HEK293 (cell line): ENCODE results near the gene MYORG.
"Not testable (repeated sequence)": the region's sequence is repeated elsewhere in the genome, so short reads cannot be mapped to it uniquely, and the experiment has no call there.

Experiments used
- CTCF ChIA-PET: fragments of 350-600 bp; formaldehyde crosslinking; extraction: SDS; loops from one replicate; lab custom pipeline; 2021; ENCODE audit warnings: antibody characterized with exemption; lab: Yijun Ruan, JAX
- POLR2A ChIA-PET: fragments of 300-600 bp; formaldehyde crosslinking; extraction: SDS; loops from one replicate; lab custom pipeline; 2020; ENCODE audit warnings: antibody characterized with exemption, inconsistent platforms; lab: Yijun Ruan, JAX
- H3K27ac ChIP-seq: fragments of 200-500 bp; sonication (Bioruptor generic); 2 replicates; pipeline ENCODE4 v1.5.1; 2014; ENCODE audit warnings: low read depth, low read length, control low read depth, inconsistent platforms; ENCODE audit errors: extremely low read depth
- H3K36me3 ChIP-seq, 2 experiments: fragments of 200-500 bp in 1 of 2; sonication (Bioruptor generic) in 1 of 2; 1 replicate in 1 of 2; 2 replicates in 1 of 2; pipeline ENCODE4 v1.5.1; 2014 to 2017; ENCODE audit warnings: inconsistent platforms in 2 of 2, low read length in 2 of 2; ENCODE audit not compliant: control insufficient read depth in 2 of 2, insufficient read depth in 1 of 2
- H3K4me1 ChIP-seq: fragments of 200-500 bp; sonication (Bioruptor generic); 2 replicates; pipeline ENCODE4 v1.5.1; 2014; ENCODE audit warnings: mild to moderate bottlenecking, low read length, inconsistent platforms; ENCODE audit not compliant: control insufficient read depth, insufficient read depth
- H3K4me3 ChIP-seq: 2 replicates; pipeline ENCODE4 v1.5.1; 2011; ENCODE audit warnings: low read depth, mild to moderate bottlenecking, control low read depth, low read length, moderate library complexity
- H3K9me3 ChIP-seq: fragments of 200-500 bp; sonication (Bioruptor generic); 2 replicates; pipeline ENCODE4 v1.5.1; 2014; ENCODE audit warnings: low read depth, low read length, inconsistent platforms; ENCODE audit not compliant: control insufficient read depth, insufficient read depth
- BCL11B ChIP-seq: fragments of 450-650 bp; formaldehyde crosslinking; IDR thresholded peaks from 2 replicates; pipeline ENCODE4 v1.5.1; 2016; ENCODE audit warnings: low read depth, missing biosample characterization, missing genetic modification characterization
- KLF10 ChIP-seq: fragments of 450-650 bp; IDR thresholded peaks from 2 replicates; pipeline ENCODE4 v1.5.1; 2018; ENCODE audit warnings: missing biosample characterization, mild to moderate bottlenecking, missing genetic modification characterization
- SP2 ChIP-seq: fragments of 450-650 bp; formaldehyde crosslinking; IDR thresholded peaks from 2 replicates; pipeline ENCODE4 v1.5.1; 2016; ENCODE audit warnings: missing biosample characterization, missing genetic modification characterization
- WT1 ChIP-seq: fragments of 450-650 bp; formaldehyde crosslinking; IDR thresholded peaks from 2 replicates; pipeline ENCODE4 v1.5.1; 2016; ENCODE audit warnings: missing biosample characterization, missing genetic modification characterization
- ZNF221 ChIP-seq: fragments of 450-650 bp; formaldehyde crosslinking; IDR thresholded peaks from 2 replicates; pipeline ENCODE4 v1.5.1; 2017; ENCODE audit warnings: missing biosample characterization, missing genetic modification characterization, borderline replicate concordance
- ZNF433 ChIP-seq: fragments of 450-650 bp; formaldehyde crosslinking; IDR thresholded peaks from 2 replicates; pipeline ENCODE4 v1.5.1; 2016; ENCODE audit warnings: missing biosample characterization, missing genetic modification characterization, low read depth
- ZNF548 ChIP-seq: fragments of 450-650 bp; formaldehyde crosslinking; IDR thresholded peaks from 2 replicates; pipeline ENCODE4 v1.5.1; 2016; ENCODE audit warnings: missing biosample characterization, missing genetic modification characterization
- ZNF654 ChIP-seq: fragments of 450-650 bp; formaldehyde crosslinking; IDR thresholded peaks from 2 replicates; pipeline ENCODE4 v1.5.1; 2016; ENCODE audit warnings: low read depth, missing biosample characterization, missing genetic modification characterization
- TF ChIP-seq, protein P1 (sequence below): fragments of 450-650 bp; formaldehyde crosslinking; IDR thresholded peaks from 2 replicates; pipeline ENCODE4 v1.5.1; 2016; ENCODE audit warnings: missing biosample characterization, missing genetic modification characterization
- TF ChIP-seq, protein P2 (sequence below): fragments of 450-650 bp; formaldehyde crosslinking; IDR thresholded peaks from 2 replicates; pipeline ENCODE4 v1.5.1; 2016; ENCODE audit warnings: missing biosample characterization, missing genetic modification characterization
- TF ChIP-seq, protein P3 (sequence below): fragments of 450-650 bp; formaldehyde crosslinking; optimal IDR thresholded peaks from 2 replicates; pipeline ENCODE3; 2016; ENCODE audit warnings: missing biosample characterization, mild to moderate bottlenecking, missing genetic modification characterization
- TF ChIP-seq, protein P4 (sequence below): fragments of 450-650 bp; formaldehyde crosslinking; IDR thresholded peaks from 2 replicates; pipeline ENCODE4 v1.5.1; 2016; ENCODE audit warnings: missing biosample characterization, missing genetic modification characterization

MYORG gene

DNA sequence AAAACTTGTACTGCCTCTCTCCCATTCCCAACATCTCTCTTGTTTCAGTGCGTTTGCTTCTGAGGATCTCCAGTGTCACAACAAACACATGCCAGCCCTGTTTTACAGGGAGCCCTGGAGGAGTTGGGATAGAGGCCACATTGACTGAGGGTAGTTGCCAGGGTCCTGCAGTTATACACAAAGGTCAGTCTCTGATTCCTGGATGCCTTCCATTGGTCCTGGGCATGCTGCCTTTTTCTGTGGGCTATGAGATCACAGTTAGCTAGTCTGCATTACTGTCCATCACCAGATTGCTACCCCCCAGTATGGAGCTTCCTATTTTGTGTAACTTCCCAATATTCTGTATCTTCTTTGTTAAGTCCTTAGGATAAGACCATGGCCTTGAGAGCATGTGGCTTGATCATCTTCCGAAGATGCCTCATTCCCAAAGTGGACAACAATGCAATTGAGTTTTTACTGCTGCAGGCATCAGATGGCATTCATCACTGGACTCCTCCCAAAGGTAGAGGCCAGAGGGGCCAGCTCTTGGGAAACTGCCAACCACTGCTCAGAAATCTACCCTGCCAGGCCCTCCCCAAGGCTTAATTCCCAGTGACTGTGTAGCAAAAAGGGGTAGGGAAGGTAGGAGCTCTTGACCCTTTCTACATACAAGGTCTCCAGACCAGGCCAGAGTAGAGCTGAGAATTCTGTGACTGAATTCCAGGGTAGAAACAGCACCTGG, 37.9 kb downstream of the MYORG start (continued):
- TF ChIP-seq KLF10 = no peak
- no peak for TF ChIP-seq ZNF433 (tag by site-specific recombination)
- no peak for TF ChIP-seq SP2 (tag by site-specific recombination)
- TF ChIP-seq, protein P1, sequence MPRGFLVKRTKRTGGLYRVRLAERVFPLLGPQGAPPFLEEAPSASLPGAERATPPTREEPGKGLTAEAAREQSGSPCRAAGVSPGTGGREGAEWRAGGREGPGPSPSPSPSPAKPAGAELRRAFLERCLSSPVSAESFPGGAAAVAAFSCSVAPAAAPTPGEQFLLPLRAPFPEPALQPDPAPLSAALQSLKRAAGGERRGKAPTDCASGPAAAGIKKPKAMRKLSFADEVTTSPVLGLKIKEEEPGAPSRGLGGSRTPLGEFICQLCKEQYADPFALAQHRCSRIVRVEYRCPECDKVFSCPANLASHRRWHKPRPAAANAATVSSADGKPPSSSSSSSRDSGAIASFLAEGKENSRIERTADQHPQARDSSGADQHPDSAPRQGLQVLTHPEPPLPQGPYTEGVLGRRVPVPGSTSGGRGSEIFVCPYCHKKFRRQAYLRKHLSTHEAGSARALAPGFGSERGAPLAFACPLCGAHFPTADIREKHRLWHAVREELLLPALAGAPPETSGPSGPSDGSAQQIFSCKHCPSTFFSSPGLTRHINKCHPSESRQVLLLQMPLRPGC (tag by site-specific recombination) = no peak
- no peak for TF ChIP-seq ZNF221 (tag by site-specific recombination)
- TF ChIP-seq, all 188 proteins: peak for 0

DNA sequence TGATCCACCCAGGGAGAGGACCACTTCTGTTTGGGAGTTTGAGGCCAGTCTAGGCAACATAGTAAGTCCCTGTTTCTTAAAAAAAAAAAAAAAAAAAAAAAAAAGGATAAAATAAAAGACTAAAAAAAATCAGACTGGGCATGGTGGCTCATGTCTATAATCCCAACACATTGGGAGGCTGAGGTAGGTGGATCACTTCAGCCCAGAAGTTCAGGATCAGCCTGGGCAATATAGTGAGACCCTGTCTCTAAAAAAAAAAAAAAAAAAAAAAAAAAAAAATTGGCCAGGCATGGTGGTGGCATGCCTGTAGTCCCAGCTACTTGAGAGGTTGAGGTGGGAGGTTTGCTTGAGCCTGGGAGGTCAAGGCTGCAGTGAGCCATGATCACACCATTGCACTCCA, 38.6 kb downstream of the MYORG start:
- H3K9me3 ChIP-seq, H3K4me3 ChIP-seq, H3K4me1 ChIP-seq, POLR2A ChIA-PET, H3K27ac ChIP-seq: not testable (repeated sequence)
- TF ChIP-seq, protein P2, sequence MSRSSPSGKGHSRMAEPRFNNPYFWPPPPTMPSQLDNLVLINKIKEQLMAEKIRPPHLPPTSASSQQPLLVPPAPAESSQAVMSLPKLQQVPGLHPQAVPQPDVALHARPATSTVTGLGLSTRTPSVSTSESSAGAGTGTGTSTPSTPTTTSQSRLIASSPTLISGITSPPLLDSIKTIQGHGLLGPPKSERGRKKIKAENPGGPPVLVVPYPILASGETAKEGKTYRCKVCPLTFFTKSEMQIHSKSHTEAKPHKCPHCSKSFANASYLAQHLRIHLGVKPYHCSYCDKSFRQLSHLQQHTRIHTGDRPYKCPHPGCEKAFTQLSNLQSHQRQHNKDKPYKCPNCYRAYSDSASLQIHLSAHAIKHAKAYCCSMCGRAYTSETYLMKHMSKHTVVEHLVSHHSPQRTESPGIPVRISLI (tag by site-specific recombination) = peak; percentile 73; the same call in 1 of the 2 replicates
- CTCF ChIA-PET = interaction anchor here (0.6 to 1.8 kb wide), 6 partner anchors 18 to 296 kb away, joined by 3 to 11 read pairs (median 4); no protein-coding TSS in a partner anchor
- peaks cover 0 to 30% of the 10 kb centered on the region in 2 experiments; a peak in 2 of 3 replicates for H3K36me3 ChIP-seq

DNA sequence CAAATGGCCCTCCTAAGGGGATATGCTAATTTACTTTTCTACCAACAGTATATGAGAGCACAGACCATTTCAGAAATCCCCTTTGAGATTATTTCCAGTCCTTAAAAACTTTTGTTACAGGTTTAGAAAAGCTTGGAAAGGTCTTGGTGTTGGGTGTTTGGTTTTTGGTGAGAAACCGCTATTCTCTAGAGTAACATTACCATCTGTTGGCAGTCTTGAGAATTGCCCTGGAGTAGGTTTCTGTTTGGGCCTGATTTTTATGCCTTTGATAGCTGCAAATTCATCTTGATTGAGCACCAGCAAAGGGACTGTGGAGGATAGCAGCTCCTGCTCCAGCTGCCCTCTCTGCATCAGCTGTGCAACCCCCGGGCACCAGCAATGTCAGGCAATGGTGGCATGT, 39.3 kb downstream of the MYORG start:
- no peak for TF ChIP-seq WT1 (tag by site-specific recombination)
- TF ChIP-seq ZNF548 = no peak
- TF ChIP-seq ZNF654 = peak; percentile 25; the same call in 1 of the 2 replicates
- TF ChIP-seq, protein P3, sequence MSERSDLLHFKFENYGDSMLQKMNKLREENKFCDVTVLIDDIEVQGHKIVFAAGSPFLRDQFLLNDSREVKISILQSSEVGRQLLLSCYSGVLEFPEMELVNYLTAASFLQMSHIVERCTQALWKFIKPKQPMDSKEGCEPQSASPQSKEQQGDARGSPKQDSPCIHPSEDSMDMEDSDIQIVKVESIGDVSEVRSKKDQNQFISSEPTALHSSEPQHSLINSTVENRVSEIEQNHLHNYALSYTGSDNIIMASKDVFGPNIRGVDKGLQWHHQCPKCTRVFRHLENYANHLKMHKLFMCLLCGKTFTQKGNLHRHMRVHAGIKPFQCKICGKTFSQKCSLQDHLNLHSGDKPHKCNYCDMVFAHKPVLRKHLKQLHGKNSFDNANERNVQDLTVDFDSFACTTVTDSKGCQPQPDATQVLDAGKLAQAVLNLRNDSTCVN (tag by site-specific recombination) = no peak
- TF ChIP-seq, protein P4, sequence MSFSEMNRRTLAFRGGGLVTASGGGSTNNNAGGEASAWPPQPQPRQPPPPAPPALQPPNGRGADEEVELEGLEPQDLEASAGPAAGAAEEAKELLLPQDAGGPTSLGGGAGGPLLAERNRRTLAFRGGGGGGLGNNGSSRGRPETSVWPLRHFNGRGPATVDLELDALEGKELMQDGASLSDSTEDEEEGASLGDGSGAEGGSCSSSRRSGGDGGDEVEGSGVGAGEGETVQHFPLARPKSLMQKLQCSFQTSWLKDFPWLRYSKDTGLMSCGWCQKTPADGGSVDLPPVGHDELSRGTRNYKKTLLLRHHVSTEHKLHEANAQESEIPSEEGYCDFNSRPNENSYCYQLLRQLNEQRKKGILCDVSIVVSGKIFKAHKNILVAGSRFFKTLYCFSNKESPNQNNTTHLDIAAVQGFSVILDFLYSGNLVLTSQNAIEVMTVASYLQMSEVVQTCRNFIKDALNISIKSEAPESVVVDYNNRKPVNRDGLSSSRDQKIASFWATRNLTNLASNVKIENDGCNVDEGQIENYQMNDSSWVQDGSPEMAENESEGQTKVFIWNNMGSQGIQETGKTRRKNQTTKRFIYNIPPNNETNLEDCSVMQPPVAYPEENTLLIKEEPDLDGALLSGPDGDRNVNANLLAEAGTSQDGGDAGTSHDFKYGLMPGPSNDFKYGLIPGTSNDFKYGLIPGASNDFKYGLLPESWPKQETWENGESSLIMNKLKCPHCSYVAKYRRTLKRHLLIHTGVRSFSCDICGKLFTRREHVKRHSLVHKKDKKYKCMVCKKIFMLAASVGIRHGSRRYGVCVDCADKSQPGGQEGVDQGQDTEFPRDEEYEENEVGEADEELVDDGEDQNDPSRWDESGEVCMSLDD (tag by site-specific recombination) = no peak
- no peak for TF ChIP-seq BCL11B
- no peak overlapping the region for H3K4me3 ChIP-seq
- H3K4me1 ChIP-seq = no peaks in the 10 kb centered on the region
- H3K9me3 ChIP-seq = no peaks in the 10 kb centered on the region
- no peak overlapping the region for H3K27ac ChIP-seq
- H3K36me3 ChIP-seq = peaks cover 0 to 26% of the 10 kb centered on the region in 2 experiments; a peak in 2 of 3 replicates
- POLR2A ChIA-PET = no interaction called here
- CTCF ChIA-PET = interaction anchor here (0.6 to 1.1 kb wide), 5 partner anchors 19 to 599 kb away, joined by 3 to 6 read pairs (median 3); no protein-coding TSS in a partner anchor
